Measurements from ENCODE around the gene FBXL19. TPM values are rescaled to one million over a fixed set of nuclear protein-coding genes. Genes with fewer than 3 reads are reported as not detected.

Gene FBXL19
- polyA plus RNA-seq, 1 of the 3 experiments (the other 2 are of a cell fraction), result 20.6 TPM

DNA sequence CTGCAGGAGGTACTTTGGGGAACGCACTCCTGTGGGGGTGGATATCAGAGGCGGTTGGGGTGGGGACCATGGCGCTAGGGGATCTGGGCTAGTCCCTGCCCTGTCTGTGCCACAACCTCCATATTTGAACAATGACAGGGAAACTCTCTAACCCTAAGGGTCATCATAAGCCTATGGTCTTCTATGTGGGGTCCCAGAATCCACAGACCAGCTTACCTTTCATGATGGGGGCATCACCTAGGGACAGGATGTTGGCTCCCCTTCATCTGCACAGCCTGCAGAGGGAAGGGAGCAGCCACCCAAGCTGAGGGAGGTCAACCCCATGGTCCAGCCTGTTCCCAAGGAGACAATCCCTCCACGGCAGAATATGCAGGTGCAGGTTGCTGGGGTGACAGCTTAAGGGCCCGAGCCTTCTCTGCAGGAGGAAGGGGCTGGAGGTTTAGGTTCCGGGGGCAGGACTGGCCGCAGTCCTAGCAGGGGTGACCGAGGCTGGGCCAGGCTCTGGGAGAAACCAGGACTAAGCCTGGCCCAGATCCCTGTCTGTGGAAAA, 27.2 kb downstream of the FBXL19 start:
- H3K36me3 ChIP-seq (replicated peaks in 1 of 2; ENCODE audit: control insufficient read depth in 1 of 2, insufficient read depth in 2 of 2, low read length in 1 of 2), result peaks cover 0 to 7% of the 10 kb centered on the region in 2 experiments
- no peak for DNase-seq
- TF ChIP-seq TAF1 (IDR thresholded peaks at IDR 0.05; ENCODE audit: borderline replicate concordance, low read depth, low read length), result no peak
- no peak for TF ChIP-seq RCOR1 (IDR thresholded peaks at IDR 0.05; ENCODE audit: low read length)
- TF ChIP-seq, protein P1, sequence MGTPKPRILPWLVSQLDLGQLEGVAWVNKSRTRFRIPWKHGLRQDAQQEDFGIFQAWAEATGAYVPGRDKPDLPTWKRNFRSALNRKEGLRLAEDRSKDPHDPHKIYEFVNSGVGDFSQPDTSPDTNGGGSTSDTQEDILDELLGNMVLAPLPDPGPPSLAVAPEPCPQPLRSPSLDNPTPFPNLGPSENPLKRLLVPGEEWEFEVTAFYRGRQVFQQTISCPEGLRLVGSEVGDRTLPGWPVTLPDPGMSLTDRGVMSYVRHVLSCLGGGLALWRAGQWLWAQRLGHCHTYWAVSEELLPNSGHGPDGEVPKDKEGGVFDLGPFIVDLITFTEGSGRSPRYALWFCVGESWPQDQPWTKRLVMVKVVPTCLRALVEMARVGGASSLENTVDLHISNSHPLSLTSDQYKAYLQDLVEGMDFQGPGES (IDR thresholded peaks at IDR 0.05; ENCODE audit: low read depth, low read length), result no peak
- TF ChIP-seq RAD21 (IDR thresholded peaks at IDR 0.05; ENCODE audit: low read length), result no peak
- no peak for TF ChIP-seq YY1 (IDR thresholded peaks at IDR 0.05; ENCODE audit: low read depth)
- no peak for TF ChIP-seq ELF1 (IDR thresholded peaks at IDR 0.05)
- no peak for TF ChIP-seq CHD2 (IDR thresholded peaks at IDR 0.05; ENCODE audit: low read length, partially characterized antibody)
- no peak for TF ChIP-seq RXRA (IDR thresholded peaks at IDR 0.05; ENCODE audit: borderline replicate concordance, low read depth)
- TF ChIP-seq EP300 (IDR thresholded peaks at IDR 0.05; ENCODE audit: borderline replicate concordance in 1 of 2, low read depth in 1 of 2, low read length in 1 of 2), result no peak
- TF ChIP-seq FOXJ3 (CRISPR knock-in tag; IDR thresholded peaks at IDR 0.05), result no peak
- TF ChIP-seq FOXM1 (IDR thresholded peaks at IDR 0.05; ENCODE audit: low read depth), result no peak
- no peak for TF ChIP-seq POLR2AphosphoS5 (IDR thresholded peaks at IDR 0.05; ENCODE audit: low read depth, low read length)
- TF ChIP-seq, protein P2, sequence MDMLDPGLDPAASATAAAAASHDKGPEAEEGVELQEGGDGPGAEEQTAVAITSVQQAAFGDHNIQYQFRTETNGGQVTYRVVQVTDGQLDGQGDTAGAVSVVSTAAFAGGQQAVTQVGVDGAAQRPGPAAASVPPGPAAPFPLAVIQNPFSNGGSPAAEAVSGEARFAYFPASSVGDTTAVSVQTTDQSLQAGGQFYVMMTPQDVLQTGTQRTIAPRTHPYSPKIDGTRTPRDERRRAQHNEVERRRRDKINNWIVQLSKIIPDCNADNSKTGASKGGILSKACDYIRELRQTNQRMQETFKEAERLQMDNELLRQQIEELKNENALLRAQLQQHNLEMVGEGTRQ (IDR thresholded peaks at IDR 0.05; ENCODE audit: borderline replicate concordance, low read depth, low read length), result no peak
- no peak for TF ChIP-seq GATA2 (CRISPR knock-in tag; IDR thresholded peaks at IDR 0.05)
- H3K4me2 ChIP-seq, result peak overlapping the region; percentile 97
- peaks cover 0 to 29% of the 10 kb centered on the region in 2 experiments; a peak in 1 of 4 replicates for H3K4me1 ChIP-seq (ENCODE audit: control insufficient read depth in 1 of 2, insufficient read depth in 2 of 2, low read depth in 1 of 2, low read length in 1 of 2)
- H4K20me1 ChIP-seq (ENCODE audit: insufficient read depth), result no peaks in the 10 kb centered on the region
- H3K79me2 ChIP-seq (ENCODE audit: insufficient read depth), result peaks cover 12% of the 10 kb centered on the region
- peaks cover 55% of the 10 kb centered on the region for H3F3A ChIP-seq (replicated peaks; ENCODE audit: insufficient read depth)
- H3K9me2 ChIP-seq, result no peaks in the 10 kb centered on the region
- H3K9ac ChIP-seq, result no peak overlapping the region
- H3K9me3 ChIP-seq, result no peaks in the 10 kb centered on the region
- H3K27me3 ChIP-seq (ENCODE audit: insufficient read depth), result no peaks in the 10 kb centered on the region
- POLR2A ChIA-PET, result interaction anchor here (0.6 to 1.0 kb wide), 2 partner anchors 123 to 145 kb away, joined by 3 read pairs; partner anchors contain the start of gene ZNF668
- H2AFZ ChIP-seq (ENCODE audit: low read depth), result no peak overlapping the region
- peak overlapping the region in 1 of 2 experiments; percentile 91; a peak in 3 of 4 replicates for H3K27ac ChIP-seq (ENCODE audit: low read depth in 2 of 2, low read length in 1 of 2)
- CTCF ChIA-PET, result interaction anchor here (0.9 to 6.4 kb wide), 5 partner anchors 9 to 192 kb away, joined by 3 to 45 read pairs (median 6); no protein-coding TSS in a partner anchor
- WGBS (ENCODE audit: low lambda C conversion rate), result 83% methylated on average over 8 of the region's 8 CpGs
- peak overlapping the region; percentile 80 to 93 for H3K4me3 ChIP-seq (ENCODE audit: low read depth in 2 of 2, low read length in 1 of 2)

DNA sequence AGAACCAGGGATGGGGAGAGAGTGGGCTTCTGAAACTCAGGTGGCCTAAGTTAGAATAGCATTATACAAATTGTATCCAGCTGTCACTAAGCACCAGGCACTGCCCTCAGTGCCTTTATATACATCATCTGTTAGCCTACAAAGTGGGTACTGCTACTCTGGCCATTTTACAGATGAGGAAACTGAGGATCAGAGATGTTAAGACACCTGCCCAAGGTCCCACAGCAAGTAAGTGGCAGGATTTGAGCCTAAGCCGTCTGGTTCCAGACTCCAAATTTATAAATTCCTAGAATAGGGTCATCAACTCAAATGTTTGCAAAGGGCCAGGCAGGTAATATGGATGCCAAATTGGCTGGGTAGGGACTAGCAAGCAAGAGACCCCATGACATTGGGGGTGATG, 27.8 kb downstream of the FBXL19 start:
- Histone ChIP-seq H3K4me3 (ENCODE audit: low read depth in 2 of 2, low read length in 1 of 2) (no peak overlapping the region), H3K9ac (no peak overlapping the region), H3K4me1 (ENCODE audit: control insufficient read depth in 1 of 2, insufficient read depth in 2 of 2, low read depth in 1 of 2, low read length in 1 of 2) (peaks cover 0 to 29% of the 10 kb centered on the region in 2 experiments; a peak in 1 of 4 replicates), H3K79me2 (ENCODE audit: insufficient read depth) (peaks cover 12% of the 10 kb centered on the region), H3K27ac (ENCODE audit: low read depth in 2 of 2, low read length in 1 of 2) (no peak overlapping the region), H3K27me3 (ENCODE audit: insufficient read depth) (no peaks in the 10 kb centered on the region), H3K4me2 (no peak overlapping the region), H3K9me3 (no peaks in the 10 kb centered on the region), H3K9me2 (no peaks in the 10 kb centered on the region), H4K20me1 (ENCODE audit: insufficient read depth) (no peaks in the 10 kb centered on the region), H2AFZ (ENCODE audit: low read depth) (no peak overlapping the region), H3K36me3 (replicated peaks in 1 of 2; ENCODE audit: control insufficient read depth in 1 of 2, insufficient read depth in 2 of 2, low read length in 1 of 2) (peaks cover 0 to 5% of the 10 kb centered on the region in 2 experiments), H3F3A (replicated peaks; ENCODE audit: insufficient read depth) (peaks cover 54% of the 10 kb centered on the region)
- ChIA-PET CTCF (interaction anchor here (0.6 to 6.4 kb wide), 5 partner anchors 10 to 191 kb away, joined by 3 to 45 read pairs (median 5); no protein-coding TSS in a partner anchor), POLR2A (no interaction called here)
- no peak for TF ChIP-seq EP300 (IDR thresholded peaks at IDR 0.05; ENCODE audit: borderline replicate concordance in 1 of 2, low read depth in 1 of 2, low read length in 1 of 2)
- DNase-seq, result no peak
- WGBS (ENCODE audit: low lambda C conversion rate), result 56% methylated on average over 1 of the region's 1 CpG
